AG09319 (cell line): Measurements from ENCODE around the gene ABCC1.

Experiments used
- DNase-seq: peaks from one replicate; pipeline ENCODE4 v3.0.0-alpha.2; 2010; ENCODE audit warnings: low read depth; ENCODE audit errors: extremely low read depth
- CTCF ChIP-seq: IDR thresholded peaks from 2 replicates; pipeline ENCODE4 v1.5.1; 2011; ENCODE audit warnings: low read depth, mild to moderate bottlenecking, inconsistent platforms, low read length, moderate library complexity

ABCC1 gene

GRCh38 chr16:16080465-16081065 is 131.1 kb downstream of the ABCC1 start:
- TF ChIP-seq CTCF = no peak
- no peak for DNase-seq

- DNase-seq = no peak
- no peak for TF ChIP-seq CTCF
Measured at GRCh38 chr16:16081141-16081540, 131.7 kb downstream of the ABCC1 start.

GRCh38 chr16:16082255-16082654 is 132.8 kb downstream of the ABCC1 start:
- no peak for DNase-seq
- no peak for TF ChIP-seq CTCF

- no peak for TF ChIP-seq CTCF
- DNase-seq = no peak
Measured at GRCh38 chr16:16083421-16084156, 134.2 kb downstream of the ABCC1 start.

- no peak for DNase-seq
- TF ChIP-seq CTCF = no peak
Measured at GRCh38 chr16:16084874-16085273, 135.5 kb downstream of the ABCC1 start.

GRCh38 chr16:16086653-16087446 is 137.4 kb downstream of the ABCC1 start:
- no peak for DNase-seq
- no peak for TF ChIP-seq CTCF

- no peak for DNase-seq
- no peak for TF ChIP-seq CTCF
Measured at GRCh38 chr16:16090238-16090637, 140.8 kb downstream of the ABCC1 start.
